ENCODE measurements around the gene IL33. TPM values are rescaled to one million over a fixed set of nuclear protein-coding genes. Genes with fewer than 3 reads are reported as not detected.

IL33 gene
- total RNA-seq, 4 donors from 2014 or later, result 10.3 to 25.5 (median 20.8) TPM

DNA sequence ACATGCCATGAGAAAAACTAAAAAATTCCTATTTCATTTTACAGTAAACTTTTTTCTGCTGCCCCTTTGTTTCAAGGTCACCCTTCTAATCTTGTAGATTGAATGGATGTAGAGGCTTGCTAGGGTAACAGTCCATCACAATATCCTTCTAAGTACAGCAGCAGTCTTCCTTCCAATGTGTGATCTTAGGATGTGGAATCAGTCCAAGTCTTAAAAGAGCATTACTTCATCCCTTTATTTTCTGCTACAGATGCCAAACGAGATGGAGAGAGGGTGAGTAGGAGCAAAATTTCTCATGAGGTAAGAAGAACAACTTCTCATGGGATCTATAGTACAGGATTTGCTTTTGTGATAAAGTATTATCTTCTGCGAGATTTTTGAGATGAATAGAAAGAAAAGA is 704 bp upstream of the IL33 start:
- H3K27me3 ChIP-seq, result no peaks in the 10 kb centered on the region
- H3K4me1 ChIP-seq, result peaks cover 0 to 36% (median 2%) of the 10 kb centered on the region in 4 donors
- H3K9me3 ChIP-seq, result peaks cover 0 to 11% (median 5%) of the 10 kb centered on the region in 4 donors
- no peaks in the 10 kb centered on the region for H3K36me3 ChIP-seq
- peak overlapping the region in 2 of 4 donors; percentile 15 to 59 for H3K27ac ChIP-seq
- TF ChIP-seq EP300 (IDR thresholded peaks at IDR 0.05), result no peak
- TF ChIP-seq, protein P1, sequence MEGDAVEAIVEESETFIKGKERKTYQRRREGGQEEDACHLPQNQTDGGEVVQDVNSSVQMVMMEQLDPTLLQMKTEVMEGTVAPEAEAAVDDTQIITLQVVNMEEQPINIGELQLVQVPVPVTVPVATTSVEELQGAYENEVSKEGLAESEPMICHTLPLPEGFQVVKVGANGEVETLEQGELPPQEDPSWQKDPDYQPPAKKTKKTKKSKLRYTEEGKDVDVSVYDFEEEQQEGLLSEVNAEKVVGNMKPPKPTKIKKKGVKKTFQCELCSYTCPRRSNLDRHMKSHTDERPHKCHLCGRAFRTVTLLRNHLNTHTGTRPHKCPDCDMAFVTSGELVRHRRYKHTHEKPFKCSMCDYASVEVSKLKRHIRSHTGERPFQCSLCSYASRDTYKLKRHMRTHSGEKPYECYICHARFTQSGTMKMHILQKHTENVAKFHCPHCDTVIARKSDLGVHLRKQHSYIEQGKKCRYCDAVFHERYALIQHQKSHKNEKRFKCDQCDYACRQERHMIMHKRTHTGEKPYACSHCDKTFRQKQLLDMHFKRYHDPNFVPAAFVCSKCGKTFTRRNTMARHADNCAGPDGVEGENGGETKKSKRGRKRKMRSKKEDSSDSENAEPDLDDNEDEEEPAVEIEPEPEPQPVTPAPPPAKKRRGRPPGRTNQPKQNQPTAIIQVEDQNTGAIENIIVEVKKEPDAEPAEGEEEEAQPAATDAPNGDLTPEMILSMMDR (IDR thresholded peaks at IDR 0.05), result no peak
- TF ChIP-seq POLR2A (IDR thresholded peaks at IDR 0.05), result no peak
- WGBS, 2 donors, result 36 to 46% methylated on average over 2 of the region's 2 CpGs
- DNase-seq (ENCODE audit: low spot score in 2 of 2), result no peak
- no peak overlapping the region for H3K4me3 ChIP-seq

DNA sequence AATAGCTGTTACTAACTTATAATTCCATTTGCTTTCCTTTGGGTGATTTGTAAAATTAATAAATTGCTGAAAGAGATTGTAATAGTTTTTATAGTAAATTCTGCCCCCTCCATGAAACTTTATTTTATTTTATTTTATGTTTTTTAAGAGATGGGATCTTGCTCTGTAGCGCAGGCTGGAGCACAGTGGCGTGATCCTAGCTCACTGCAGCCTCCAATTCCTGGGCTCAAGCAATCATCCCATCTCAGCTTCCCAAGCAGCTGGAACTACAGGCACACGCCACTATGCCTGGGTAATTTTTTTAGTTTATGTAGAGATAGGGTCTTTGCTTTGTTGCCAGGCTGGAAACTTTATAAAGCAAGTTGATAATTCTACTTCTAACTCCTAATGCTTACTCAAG is 395 bp downstream of the IL33 start:
- TF ChIP-seq POLR2A (IDR thresholded peaks at IDR 0.05) (no peak), EP300 (IDR thresholded peaks at IDR 0.05) (no peak)
- TF ChIP-seq, protein P1 (IDR thresholded peaks at IDR 0.05), result no peak
- Histone ChIP-seq H3K9me3 (no peaks in the 10 kb centered on the region), H3K27me3 (no peaks in the 10 kb centered on the region), H3K27ac (peak overlapping the region in 1 of 4 donors; percentile 59), H3K4me3 (peak overlapping the region in 1 of 4 donors; percentile 38), H3K4me1 (peaks cover 0 to 41% (median 2%) of the 10 kb centered on the region in 4 donors), H3K36me3 (no peaks in the 10 kb centered on the region)
- WGBS, 2 donors, result 80 to 84% methylated on average over 3 of the region's 3 CpGs
- no peak for DNase-seq (ENCODE audit: low spot score in 2 of 2)

DNA sequence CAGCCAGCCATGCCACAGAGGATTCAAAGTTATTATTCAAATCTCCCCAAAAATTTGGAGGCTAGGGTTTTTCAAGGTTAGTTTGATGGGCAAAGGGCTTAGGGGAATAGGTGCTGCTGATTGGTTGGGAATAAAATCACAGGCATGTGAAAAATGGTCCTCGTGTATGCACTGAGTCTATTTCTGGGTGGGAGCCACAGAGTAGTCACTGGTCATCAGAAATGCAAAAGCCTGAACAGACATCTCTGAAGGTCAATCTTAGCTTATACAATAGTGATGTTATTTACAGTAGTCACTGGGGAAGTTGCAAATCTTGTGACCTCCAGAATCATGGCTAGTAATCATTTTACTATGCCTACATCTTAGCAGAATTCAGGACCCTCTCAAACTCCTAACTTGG is 1.3 kb downstream of the IL33 start:
- Histone ChIP-seq H3K9me3 (no peaks in the 10 kb centered on the region), H3K27me3 (no peaks in the 10 kb centered on the region), H3K36me3 (no peaks in the 10 kb centered on the region), H3K27ac (peak overlapping the region in 2 of 4 donors; percentile 79), H3K4me1 (peaks cover 0 to 41% (median 2%) of the 10 kb centered on the region in 4 donors), H3K4me3 (peak overlapping the region in 1 of 4 donors; percentile 38)
- DNase-seq (ENCODE audit: low spot score in 2 of 2), result no peak
- TF ChIP-seq EP300 (IDR thresholded peaks at IDR 0.05) (no peak), POLR2A (IDR thresholded peaks at IDR 0.05) (no peak)
- TF ChIP-seq, protein P1 (IDR thresholded peaks at IDR 0.05), result no peak
- 41 to 63% methylated on average over 1 of the region's 1 CpG for WGBS, 2 donors

DNA sequence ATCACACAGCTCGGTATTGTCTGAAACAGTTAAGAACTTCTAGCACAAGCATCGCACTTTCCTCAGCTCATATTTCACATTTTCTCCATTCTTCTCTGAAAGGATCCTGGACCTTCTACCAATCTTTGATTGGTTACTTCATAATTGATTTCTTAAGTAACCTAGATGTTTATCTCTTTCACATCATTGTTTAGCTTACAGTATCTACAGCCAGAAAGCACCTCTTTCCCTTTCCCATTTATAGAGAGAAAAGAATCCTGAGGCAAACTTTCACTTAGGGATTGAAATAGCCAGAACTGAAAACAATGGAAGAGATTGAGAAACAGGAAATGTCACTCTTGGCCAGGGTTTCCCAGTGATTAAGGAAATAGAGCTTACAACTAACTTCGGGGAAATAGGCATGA is 2.5 kb downstream of the IL33 start:
- no peaks in the 10 kb centered on the region for H3K27me3 ChIP-seq
- peak overlapping the region in 2 of 4 donors; percentile 11 to 28 for H3K4me3 ChIP-seq
- peak in 1 of 2 donors; percentile 70 for TF ChIP-seq EP300 (IDR thresholded peaks at IDR 0.05)
- TF ChIP-seq, protein P1 (IDR thresholded peaks at IDR 0.05), result no peak
- no peak for TF ChIP-seq POLR2A (IDR thresholded peaks at IDR 0.05)
- H3K4me1 ChIP-seq, result peaks cover 0 to 41% (median 2%) of the 10 kb centered on the region in 4 donors
- no peaks in the 10 kb centered on the region for H3K36me3 ChIP-seq
- peak overlapping the region in 3 of 4 donors; percentile 38 to 79 (median 79) for H3K27ac ChIP-seq
- 9 to 10% methylated on average over 3 of the region's 3 CpGs for WGBS, 2 donors
- H3K9me3 ChIP-seq, result no peaks in the 10 kb centered on the region
- peak in 1 of 2 donors; percentile 36 for DNase-seq (ENCODE audit: low spot score in 2 of 2)

DNA sequence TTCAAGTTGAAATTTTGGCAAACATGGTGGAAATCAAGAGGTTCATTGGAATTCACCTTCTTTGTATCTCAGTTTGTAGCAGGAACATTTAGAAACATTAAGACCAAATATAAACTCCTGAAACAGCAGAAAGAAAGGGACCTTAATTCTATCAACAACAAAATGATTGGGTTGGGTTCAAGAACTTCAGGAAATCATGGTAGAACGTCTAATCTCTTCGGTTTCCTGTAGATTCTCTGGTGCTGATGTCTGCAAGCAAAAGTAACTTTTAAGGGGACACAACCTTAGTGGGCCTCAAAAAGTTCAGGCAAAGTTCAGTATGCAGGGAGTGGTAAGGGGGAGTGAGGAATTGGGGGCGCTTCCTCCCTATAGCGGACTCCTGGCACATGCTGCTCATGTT is 3.4 kb downstream of the IL33 start:
- peaks cover 0 to 47% (median 2%) of the 10 kb centered on the region in 4 donors for H3K4me1 ChIP-seq
- no peaks in the 10 kb centered on the region for H3K9me3 ChIP-seq
- H3K36me3 ChIP-seq, result no peaks in the 10 kb centered on the region
- no peak for DNase-seq (ENCODE audit: low spot score in 2 of 2)
- no peaks in the 10 kb centered on the region for H3K27me3 ChIP-seq
- TF ChIP-seq EP300 (IDR thresholded peaks at IDR 0.05) (no peak), POLR2A (IDR thresholded peaks at IDR 0.05) (no peak)
- TF ChIP-seq, protein P1 (IDR thresholded peaks at IDR 0.05), result no peak
- no peak overlapping the region for H3K27ac ChIP-seq
- WGBS, 2 donors, result 78 to 82% methylated on average over 4 of the region's 4 CpGs
- H3K4me3 ChIP-seq, result no peak overlapping the region

All from tibial nerve (tissue), 4 donors.